CD4-positive, alpha-beta memory T cell (primary cell): ENCODE results near the gene HNRNPA0. TPM values are rescaled to one million over a fixed set of nuclear protein-coding genes. Genes with fewer than 3 reads are reported as not detected.
A peak's percentile ranks its signal among the peaks of the same experiment; 100 is the strongest.
"Not testable (repeated sequence)": the region's sequence is repeated elsewhere in the genome, so short reads cannot be mapped to it uniquely, and the experiment has no call there.

Source experiments
- CTCF ChIA-PET: fragments of 350-600 bp; sonication (Branson Sonifier 250); formaldehyde crosslinking; loops from one replicate; lab custom pipeline; 2021; ENCODE audit warnings: inconsistent platforms; ENCODE audit not compliant: partially characterized antibody; lab: Charles Lee
- POLR2A ChIA-PET: fragments of 350-600 bp; sonication (Branson Sonifier 250); formaldehyde crosslinking; loops from one replicate; lab custom pipeline; 2021; ENCODE audit not compliant: partially characterized antibody; lab: Charles Lee
- DNase-seq, 5 donors: peaks; one replicate each; pipeline versions ENCODE4 v3.0.0 to v3.0.0-alpha.2; 2020 to 2022; ENCODE audit warnings: mixed read lengths in 1 of 5
- H3K27ac ChIP-seq: one replicate; pipeline ENCODE4 v1.7.0; 2013; ENCODE audit warnings: low read depth, low read length
- H3K27me3 ChIP-seq: 2 replicates; pipeline ENCODE4 v1.7.0; 2013; ENCODE audit warnings: mild to moderate bottlenecking, low read length, moderate library complexity; ENCODE audit not compliant: insufficient read depth
- H3K36me3 ChIP-seq: 2 replicates; pipeline ENCODE4 v1.7.0; 2013; ENCODE audit warnings: mild to moderate bottlenecking, low read length, moderate library complexity; ENCODE audit not compliant: insufficient read depth
- H3K4me1 ChIP-seq: 2 replicates; pipeline ENCODE4 v1.7.0; 2013; ENCODE audit warnings: mild to moderate bottlenecking, low read length, moderate library complexity; ENCODE audit not compliant: insufficient read depth
- H3K4me3 ChIP-seq, 2 donors: one replicate each; pipeline ENCODE4 v1.7.0; 2013; ENCODE audit warnings: low read length in 2 of 2, mild to moderate bottlenecking in 1 of 2
- H3K9me3 ChIP-seq, 2 donors: one replicate each; pipeline ENCODE4 v1.7.0; 2013; ENCODE audit warnings: low read length in 2 of 2, control low read depth in 1 of 2; ENCODE audit not compliant: control insufficient read depth in 1 of 2
- H3K27ac Mint-ChIP-seq, 7 donors: one replicate each; pipeline ENCODE4 v1.8.0; 2020 to 2021; ENCODE audit warnings: mixed read lengths in 7 of 7, mild to moderate bottlenecking in 6 of 7, inconsistent platforms in 3 of 7, moderate library complexity in 3 of 7
- H3K27me3 Mint-ChIP-seq, 2 donors: one replicate each; pipeline ENCODE4 v1.8.0; 2020 to 2021; ENCODE audit warnings: mixed read lengths in 2 of 2
- H3K36me3 Mint-ChIP-seq, 2 donors: one replicate each; pipeline ENCODE4 v1.8.0; 2020 to 2021; ENCODE audit warnings: mixed read lengths in 2 of 2, inconsistent platforms in 1 of 2, mild to moderate bottlenecking in 1 of 2
- H3K4me1 Mint-ChIP-seq, 4 donors: one replicate each; pipeline ENCODE4 v1.8.0; 2020 to 2021; ENCODE audit warnings: mixed read lengths in 4 of 4, mild to moderate bottlenecking in 1 of 4
- H3K4me3 Mint-ChIP-seq, 8 donors: one replicate each; pipeline ENCODE4 v1.8.0; 2020 to 2021; ENCODE audit warnings: mixed read lengths in 8 of 8, mild to moderate bottlenecking in 7 of 8, moderate library complexity in 6 of 8, inconsistent platforms in 3 of 8
- H3K9me3 Mint-ChIP-seq, 8 donors: one replicate each; pipeline ENCODE4 v1.8.0; 2020 to 2021; ENCODE audit warnings: mixed read lengths in 8 of 8, mild to moderate bottlenecking in 5 of 8, inconsistent platforms in 3 of 8, moderate library complexity in 1 of 8
- intact Hi-C: fragments of 100-400 bp; cut with micrococcal nuclease; formaldehyde crosslinking; loops from one replicate; pipeline ENCODE4 v1.15.1; 2023
- polyA plus RNA-seq, 2 donors: library from polyadenylated mRNA; unstranded; fragments of 300-500 nt; fragmentation: Illumina TruSeq; gene quantifications; one replicate each; pipeline ENCODE4 v1.2.3, GENCODE V29; 2021
- total RNA-seq, 2 experiments: library from RNA; stranded (reverse); gene quantifications; one replicate each; pipeline ENCODE4 v1.2.3, GENCODE V29; 2021

The HNRNPA0 gene
- total and polyA plus RNA-seq, 4 experiments from 2014 or later = 8.6 to 30.7 (median 24.9) TPM

- Mint-ChIP-seq H3K36me3 (peaks cover 0 to 4% of the 10 kb centered on the region in 2 donors), H3K4me1 (no peaks in the 10 kb centered on the region), H3K9me3 (peaks cover 0 to 4% (median under 1%) of the 10 kb centered on the region in 8 donors), H3K27me3 (no peaks in the 10 kb centered on the region), H3K4me3 (no peak overlapping the region), H3K27ac (no peak overlapping the region)
- no peak overlapping the region for H3K27ac ChIP-seq
- ChIA-PET CTCF (no interaction called here), POLR2A (no interaction called here)
- no peak for DNase-seq
- no peak overlapping the region for H3K4me3 ChIP-seq
- H3K4me1 ChIP-seq = no peaks in the 10 kb centered on the region
- no peaks in the 10 kb centered on the region for H3K9me3 ChIP-seq
- H3K36me3 ChIP-seq = no peaks in the 10 kb centered on the region
- no peaks in the 10 kb centered on the region for H3K27me3 ChIP-seq
- intact Hi-C loops = no loop called here
These were observed 37.6 kb upstream of the HNRNPA0 start for GRCh38 chr5:137791799-137792198.

- no peaks in the 10 kb centered on the region for H3K27me3 ChIP-seq
- H3K9me3 ChIP-seq = no peaks in the 10 kb centered on the region
- H3K4me3 ChIP-seq = no peak overlapping the region
- no peaks in the 10 kb centered on the region for H3K4me1 ChIP-seq
- Mint-ChIP-seq H3K27ac (no peak overlapping the region), H3K4me1 (no peaks in the 10 kb centered on the region), H3K27me3 (no peaks in the 10 kb centered on the region), H3K9me3 (peaks cover 0 to 4% (median under 1%) of the 10 kb centered on the region in 8 donors), H3K4me3 (no peak overlapping the region), H3K36me3 (peaks cover 0 to 4% of the 10 kb centered on the region in 2 donors)
- intact Hi-C loops = no loop called here
- no peak for DNase-seq
- CTCF ChIA-PET = no interaction called here
- POLR2A ChIA-PET = no interaction called here
- H3K27ac ChIP-seq = no peak overlapping the region
- no peaks in the 10 kb centered on the region for H3K36me3 ChIP-seq
These were observed 37.2 kb upstream of the HNRNPA0 start for GRCh38 chr5:137791387-137791786.

GRCh38 chr5:137788560-137788959, 34.4 kb upstream of the HNRNPA0 start:
- H3K4me3 ChIP-seq, POLR2A ChIA-PET, H3K27me3 ChIP-seq, H3K9me3 ChIP-seq, H3K4me1 Mint-ChIP-seq, H3K36me3 Mint-ChIP-seq, DNase-seq, H3K27me3 Mint-ChIP-seq, H3K27ac Mint-ChIP-seq, H3K27ac ChIP-seq, H3K4me1 ChIP-seq, H3K4me3 Mint-ChIP-seq, CTCF ChIA-PET, H3K36me3 ChIP-seq, H3K9me3 Mint-ChIP-seq, intact Hi-C loops: not testable (repeated sequence)

- POLR2A ChIA-PET = no interaction called here
- Histone ChIP-seq H3K36me3 (no peaks in the 10 kb centered on the region), H3K4me3 (no peak overlapping the region), H3K27me3 (no peaks in the 10 kb centered on the region), H3K9me3 (no peaks in the 10 kb centered on the region), H3K27ac (no peak overlapping the region), H3K4me1 (no peaks in the 10 kb centered on the region)
- H3K27ac Mint-ChIP-seq = no peak overlapping the region
- no peaks in the 10 kb centered on the region for H3K9me3 Mint-ChIP-seq
- no peaks in the 10 kb centered on the region for H3K36me3 Mint-ChIP-seq
- no peak for DNase-seq
- CTCF ChIA-PET = no interaction called here
- peaks cover 8 to 9% of the 10 kb centered on the region in 2 donors for H3K27me3 Mint-ChIP-seq
- intact Hi-C loops = no loop called here
- no peaks in the 10 kb centered on the region for H3K4me1 Mint-ChIP-seq
- H3K4me3 Mint-ChIP-seq = no peak overlapping the region
These were observed 28.9 kb upstream of the HNRNPA0 start for GRCh38 chr5:137782984-137783536.

GRCh38 chr5:137782055-137782454, 27.9 kb upstream of the HNRNPA0 start:
- H3K4me1 ChIP-seq = no peaks in the 10 kb centered on the region
- DNase-seq = no peak
- Mint-ChIP-seq H3K4me1 (no peaks in the 10 kb centered on the region), H3K27ac (no peak overlapping the region), H3K27me3 (peaks cover 8 to 9% of the 10 kb centered on the region in 2 donors), H3K36me3 (no peaks in the 10 kb centered on the region), H3K9me3 (no peaks in the 10 kb centered on the region), H3K4me3 (no peak overlapping the region)
- H3K4me3 ChIP-seq = no peak overlapping the region
- no peaks in the 10 kb centered on the region for H3K36me3 ChIP-seq
- no peaks in the 10 kb centered on the region for H3K9me3 ChIP-seq
- POLR2A ChIA-PET = no interaction called here
- H3K27ac ChIP-seq = no peak overlapping the region
- intact Hi-C loops = no loop called here
- CTCF ChIA-PET = no interaction called here
- H3K27me3 ChIP-seq = no peaks in the 10 kb centered on the region

GRCh38 chr5:137778772-137779564, 24.8 kb upstream of the HNRNPA0 start:
- no peak overlapping the region for H3K27ac ChIP-seq
- Mint-ChIP-seq H3K4me1 (no peaks in the 10 kb centered on the region), H3K27me3 (peaks cover 4 to 5% of the 10 kb centered on the region in 2 donors), H3K27ac (no peak overlapping the region), H3K4me3 (no peak overlapping the region), H3K36me3 (no peaks in the 10 kb centered on the region), H3K9me3 (no peaks in the 10 kb centered on the region)
- ChIA-PET CTCF (interaction anchor here (0.6 to 4.8 kb wide), 37 partner anchors 9 to 403 kb away, joined by 3 to 34 read pairs (median 5); no protein-coding TSS in a partner anchor), POLR2A (interaction anchor here (0.8 kb wide), 1 partner anchor 354 kb away, joined by 3 read pairs; no protein-coding TSS in a partner anchor)
- no peaks in the 10 kb centered on the region for H3K4me1 ChIP-seq
- H3K4me3 ChIP-seq = no peak overlapping the region
- H3K36me3 ChIP-seq = no peaks in the 10 kb centered on the region
- intact Hi-C loops = loop anchor here (1.0 kb wide), 2 partner anchors 289 to 354 kb away; no protein-coding TSS in a partner anchor
- no peaks in the 10 kb centered on the region for H3K9me3 ChIP-seq
- no peaks in the 10 kb centered on the region for H3K27me3 ChIP-seq
- DNase-seq = peak in 4 of 5 donors; percentile 8 to 23 (median 18)

GRCh38 chr5:137767937-137768336, 13.8 kb upstream of the HNRNPA0 start:
- H3K27me3 Mint-ChIP-seq, H3K36me3 ChIP-seq, intact Hi-C loops, H3K4me3 ChIP-seq, H3K27ac Mint-ChIP-seq, H3K4me1 Mint-ChIP-seq, H3K27ac ChIP-seq, POLR2A ChIA-PET, DNase-seq, H3K27me3 ChIP-seq, H3K9me3 ChIP-seq, H3K4me1 ChIP-seq: not testable (repeated sequence)
- peaks cover 2 to 34% (median 25%) of the 10 kb centered on the region in 8 donors for H3K9me3 Mint-ChIP-seq
- CTCF ChIA-PET = interaction anchor here (1.2 kb wide), 1 partner anchor 10 kb away, joined by 3 read pairs; no protein-coding TSS in a partner anchor
- H3K4me3 Mint-ChIP-seq = peak overlapping the region in 1 of 8 donors; percentile 39
- H3K36me3 Mint-ChIP-seq = peaks cover 17 to 21% of the 10 kb centered on the region in 2 donors
